ENCODE data around the gene SORCS2.

DNA sequence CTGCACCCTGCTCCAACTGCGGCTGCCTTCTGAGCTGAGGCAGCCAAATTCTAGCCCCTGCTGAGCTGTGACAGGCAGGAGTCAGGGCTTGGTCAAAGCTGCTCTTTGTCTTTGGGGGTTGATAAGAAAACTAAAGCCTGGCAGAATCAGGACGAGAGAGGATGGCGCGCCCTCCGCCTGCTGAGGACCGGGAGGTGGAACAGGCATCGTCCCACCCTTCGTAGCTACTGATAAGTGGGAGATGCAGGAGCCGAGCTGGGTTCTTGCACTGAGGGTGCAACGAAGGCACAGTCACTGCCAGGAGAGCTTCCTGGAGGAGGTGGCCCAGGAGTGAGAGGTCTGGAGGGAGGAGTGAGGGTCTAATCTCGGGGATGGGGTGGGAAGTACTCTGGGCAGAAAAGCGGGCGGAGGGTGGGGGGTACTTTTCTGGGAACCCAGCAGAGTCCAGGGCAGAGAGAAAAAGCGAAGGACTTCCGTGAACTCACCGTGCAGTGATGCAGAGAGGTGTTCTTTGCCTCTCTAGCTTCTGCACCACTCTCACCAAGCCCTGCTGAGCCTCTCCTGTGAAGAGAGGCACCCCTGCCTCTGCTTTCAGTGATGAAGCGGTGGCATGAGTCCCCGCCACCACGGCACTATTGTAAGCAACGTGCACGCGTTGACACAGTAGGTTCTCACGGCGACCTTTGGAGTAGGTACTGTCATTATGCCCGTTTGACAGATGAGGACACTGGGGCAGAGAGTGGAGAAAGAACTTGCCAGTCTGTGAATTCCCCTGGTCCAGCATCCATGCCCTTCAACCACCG, 107.8 kb downstream of the SORCS2 start:
- TF ChIP-seq POLR2A (IDR thresholded peaks at IDR 0.05; ENCODE audit: low read depth, low read length) (no peak), MXI1 (IDR thresholded peaks at IDR 0.05; ENCODE audit: borderline replicate concordance, low read depth, low read length) (no peak), CHD1 (IDR thresholded peaks at IDR 0.05; ENCODE audit: low read depth, low read length) (no peak), RAD21 (IDR thresholded peaks at IDR 0.05; ENCODE audit: low read length) (no peak), CEBPB (IDR thresholded peaks at IDR 0.05; ENCODE audit: low read depth, low read length) (no peak), NFE2L2 (IDR thresholded peaks at IDR 0.05; ENCODE audit: low read depth, low read length) (no peak), SMC3 (IDR thresholded peaks at IDR 0.05; ENCODE audit: low read depth, low read length) (no peak)
- TF ChIP-seq, protein P1, sequence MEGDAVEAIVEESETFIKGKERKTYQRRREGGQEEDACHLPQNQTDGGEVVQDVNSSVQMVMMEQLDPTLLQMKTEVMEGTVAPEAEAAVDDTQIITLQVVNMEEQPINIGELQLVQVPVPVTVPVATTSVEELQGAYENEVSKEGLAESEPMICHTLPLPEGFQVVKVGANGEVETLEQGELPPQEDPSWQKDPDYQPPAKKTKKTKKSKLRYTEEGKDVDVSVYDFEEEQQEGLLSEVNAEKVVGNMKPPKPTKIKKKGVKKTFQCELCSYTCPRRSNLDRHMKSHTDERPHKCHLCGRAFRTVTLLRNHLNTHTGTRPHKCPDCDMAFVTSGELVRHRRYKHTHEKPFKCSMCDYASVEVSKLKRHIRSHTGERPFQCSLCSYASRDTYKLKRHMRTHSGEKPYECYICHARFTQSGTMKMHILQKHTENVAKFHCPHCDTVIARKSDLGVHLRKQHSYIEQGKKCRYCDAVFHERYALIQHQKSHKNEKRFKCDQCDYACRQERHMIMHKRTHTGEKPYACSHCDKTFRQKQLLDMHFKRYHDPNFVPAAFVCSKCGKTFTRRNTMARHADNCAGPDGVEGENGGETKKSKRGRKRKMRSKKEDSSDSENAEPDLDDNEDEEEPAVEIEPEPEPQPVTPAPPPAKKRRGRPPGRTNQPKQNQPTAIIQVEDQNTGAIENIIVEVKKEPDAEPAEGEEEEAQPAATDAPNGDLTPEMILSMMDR (conservative IDR thresholded peaks at IDR 0.05; ENCODE audit: low read depth, low read length): no peak
